Fibroblast of pulmonary artery (primary cell): ENCODE results near the gene MSANTD7.
"Not testable (repeated sequence)": the region's sequence is repeated elsewhere in the genome, so short reads cannot be mapped to it uniquely, and the experiment has no call there.

Experiments
- DNase-seq: peaks from one replicate; pipeline ENCODE4 v3.0.0-alpha.2; 2010; ENCODE audit warnings: low read depth
- H3K4me3 ChIP-seq: replicated peaks from 2 replicates; pipeline ENCODE4 v1.5.1; 2011; ENCODE audit warnings: low read depth, mild to moderate bottlenecking, control low read depth, low read length, moderate library complexity
- TF ChIP-seq, protein P1 (sequence below): IDR thresholded peaks from 2 replicates; pipeline ENCODE4 v1.5.1; 2011; ENCODE audit warnings: mild to moderate bottlenecking, control low read depth, low read length, inconsistent platforms; ENCODE audit errors: missing control alignments

The MSANTD7 gene

DNA sequence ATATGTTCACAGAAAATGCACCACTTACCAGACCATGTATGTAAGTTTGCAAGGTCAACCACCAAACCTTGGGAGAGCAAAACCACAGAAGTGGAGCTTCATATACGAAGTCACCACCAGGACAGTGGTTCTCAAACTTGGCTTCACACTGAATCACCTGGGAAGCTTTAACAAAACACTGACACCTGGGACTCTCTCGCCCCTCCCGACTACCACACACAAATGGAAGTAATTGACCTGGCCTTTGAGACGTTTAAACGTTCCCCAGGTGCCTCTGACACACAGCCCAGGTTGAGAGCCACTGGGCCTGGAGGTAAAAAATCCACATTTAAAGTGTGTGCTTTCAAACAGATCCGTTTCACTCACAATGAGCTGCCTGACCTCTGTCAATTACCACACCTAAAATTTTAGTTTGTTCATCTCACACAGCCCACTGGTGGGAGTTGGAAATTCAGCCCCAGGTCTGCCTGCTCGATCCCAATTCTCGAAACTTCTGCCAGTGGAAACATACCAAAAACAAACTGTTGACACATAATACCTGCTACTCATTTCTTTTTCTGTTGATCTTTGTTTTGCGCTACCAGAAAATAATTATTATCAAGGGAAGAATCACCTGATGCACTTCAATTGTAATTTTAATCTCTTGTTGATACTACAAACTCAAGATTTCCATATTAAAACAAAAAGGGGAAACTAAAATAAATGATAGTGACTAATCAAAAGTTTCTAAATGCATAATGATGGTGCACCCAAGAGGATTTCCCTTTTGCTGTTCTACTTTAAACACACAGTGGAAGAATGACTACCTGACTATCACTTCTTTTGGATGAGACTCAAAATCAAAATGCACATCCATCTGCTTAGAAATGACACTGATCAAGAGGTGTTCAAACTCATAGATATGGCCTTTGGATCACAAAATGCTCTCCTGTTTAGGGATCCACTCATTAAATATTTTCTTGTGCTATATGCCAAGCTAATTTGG is 26.8 kb upstream of the MSANTD7 start:
- no peak overlapping the region for H3K4me3 ChIP-seq
- TF ChIP-seq, protein P1, sequence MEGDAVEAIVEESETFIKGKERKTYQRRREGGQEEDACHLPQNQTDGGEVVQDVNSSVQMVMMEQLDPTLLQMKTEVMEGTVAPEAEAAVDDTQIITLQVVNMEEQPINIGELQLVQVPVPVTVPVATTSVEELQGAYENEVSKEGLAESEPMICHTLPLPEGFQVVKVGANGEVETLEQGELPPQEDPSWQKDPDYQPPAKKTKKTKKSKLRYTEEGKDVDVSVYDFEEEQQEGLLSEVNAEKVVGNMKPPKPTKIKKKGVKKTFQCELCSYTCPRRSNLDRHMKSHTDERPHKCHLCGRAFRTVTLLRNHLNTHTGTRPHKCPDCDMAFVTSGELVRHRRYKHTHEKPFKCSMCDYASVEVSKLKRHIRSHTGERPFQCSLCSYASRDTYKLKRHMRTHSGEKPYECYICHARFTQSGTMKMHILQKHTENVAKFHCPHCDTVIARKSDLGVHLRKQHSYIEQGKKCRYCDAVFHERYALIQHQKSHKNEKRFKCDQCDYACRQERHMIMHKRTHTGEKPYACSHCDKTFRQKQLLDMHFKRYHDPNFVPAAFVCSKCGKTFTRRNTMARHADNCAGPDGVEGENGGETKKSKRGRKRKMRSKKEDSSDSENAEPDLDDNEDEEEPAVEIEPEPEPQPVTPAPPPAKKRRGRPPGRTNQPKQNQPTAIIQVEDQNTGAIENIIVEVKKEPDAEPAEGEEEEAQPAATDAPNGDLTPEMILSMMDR: no peak
- DNase-seq: no peak

DNA sequence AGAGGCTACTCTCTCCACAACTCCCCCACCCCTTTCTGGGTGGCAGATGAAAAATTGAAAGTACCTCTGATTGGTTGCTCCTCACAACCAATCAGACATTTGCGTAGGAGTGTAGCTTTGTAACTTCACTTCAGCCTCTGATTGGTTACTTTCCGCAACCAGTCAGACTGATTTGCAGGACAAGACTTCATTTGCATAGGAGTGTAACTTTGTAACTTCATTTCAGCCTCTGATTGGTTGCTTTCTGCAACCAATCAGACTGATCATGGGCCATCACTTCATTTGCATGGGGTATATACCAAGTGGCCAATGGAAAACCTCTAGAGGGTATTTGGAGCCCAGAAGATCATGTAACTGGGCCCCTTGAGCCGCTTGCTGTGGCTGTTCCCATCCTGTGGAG is 25.8 kb upstream of the MSANTD7 start:
- TF ChIP-seq, protein P1: no peak
- no peak overlapping the region for H3K4me3 ChIP-seq
- DNase-seq: peak; percentile 3

DNA sequence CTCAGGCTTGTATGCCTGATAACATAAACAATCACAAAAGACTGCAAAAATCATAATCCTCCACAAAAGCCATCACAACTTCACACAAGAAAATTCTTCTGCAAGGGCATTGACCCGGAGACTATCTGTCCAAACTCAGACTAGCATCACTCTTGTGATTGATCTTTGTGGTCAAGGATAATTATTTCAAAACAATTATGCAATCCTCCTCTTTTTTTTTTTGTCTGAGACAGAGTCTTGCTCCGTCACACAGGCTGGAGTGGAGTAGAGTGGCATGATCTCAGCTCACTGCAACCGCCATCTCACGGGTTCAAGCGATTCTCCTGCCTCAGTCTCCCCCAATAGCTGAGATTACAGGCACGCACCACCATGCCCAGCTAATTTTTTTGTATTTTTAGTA is 22.4 kb upstream of the MSANTD7 start:
- peak; percentile 7 for DNase-seq
- H3K4me3 ChIP-seq: no peak overlapping the region
- TF ChIP-seq, protein P1: no peak

DNA sequence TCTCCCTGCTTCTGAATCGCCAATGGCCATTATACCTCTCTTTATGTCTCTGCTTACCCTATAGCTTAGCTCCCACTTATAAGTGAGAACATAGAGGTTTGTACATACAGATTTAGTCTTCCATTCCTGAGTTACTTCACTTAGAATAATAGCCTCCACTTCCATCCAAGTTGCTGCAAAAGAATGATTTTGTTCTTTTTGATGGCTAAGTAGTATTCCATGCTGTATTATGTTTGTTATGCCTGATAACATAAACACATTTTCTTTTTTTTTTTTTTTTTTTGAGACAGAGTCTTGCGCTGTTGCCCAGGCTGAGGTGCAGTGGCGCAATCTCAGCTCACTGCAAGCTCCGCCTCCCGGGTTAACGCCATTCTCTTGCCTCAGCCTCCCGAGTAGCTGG is 21.4 kb upstream of the MSANTD7 start:
- not testable (repeated sequence) for H3K4me3 ChIP-seq, DNase-seq

DNA sequence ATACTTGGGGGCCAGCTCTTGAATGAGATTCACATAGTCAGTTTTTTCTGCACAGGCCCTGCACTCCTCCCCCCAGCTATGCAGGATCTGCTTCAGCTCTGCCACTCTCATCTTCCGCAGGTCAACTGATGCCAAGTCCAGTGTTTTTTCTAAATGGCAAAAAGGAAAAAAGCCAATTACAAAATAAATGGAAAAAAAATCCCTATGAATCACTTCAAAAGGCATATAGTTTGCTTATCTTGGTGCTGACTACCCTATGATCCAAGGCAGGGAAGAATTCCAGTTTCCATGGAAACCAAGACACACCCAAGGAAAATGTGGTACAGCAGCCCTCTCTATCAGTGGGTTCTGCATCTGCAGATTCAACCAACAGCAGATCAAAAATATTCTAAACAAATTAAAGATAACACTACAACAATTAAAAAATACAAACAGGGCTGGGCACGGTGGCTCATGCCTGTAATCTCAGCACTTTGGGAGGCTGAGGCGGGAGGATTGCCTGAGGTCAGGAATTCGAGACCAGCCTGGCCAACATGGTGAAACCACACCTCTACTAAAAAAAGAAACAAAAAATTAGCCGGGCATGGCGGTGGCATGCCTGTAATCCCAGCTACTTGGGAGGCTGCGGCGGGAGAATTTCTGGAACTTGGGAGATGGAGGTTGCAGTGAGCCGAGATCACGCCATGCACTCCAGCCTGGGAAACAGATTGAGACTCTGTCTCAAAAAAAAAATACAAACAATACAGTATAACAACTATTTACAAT is 17.9 kb upstream of the MSANTD7 start:
- TF ChIP-seq, protein P1: no peak
- DNase-seq: peak; percentile 70
- H3K4me3 ChIP-seq: no peak overlapping the region

DNA sequence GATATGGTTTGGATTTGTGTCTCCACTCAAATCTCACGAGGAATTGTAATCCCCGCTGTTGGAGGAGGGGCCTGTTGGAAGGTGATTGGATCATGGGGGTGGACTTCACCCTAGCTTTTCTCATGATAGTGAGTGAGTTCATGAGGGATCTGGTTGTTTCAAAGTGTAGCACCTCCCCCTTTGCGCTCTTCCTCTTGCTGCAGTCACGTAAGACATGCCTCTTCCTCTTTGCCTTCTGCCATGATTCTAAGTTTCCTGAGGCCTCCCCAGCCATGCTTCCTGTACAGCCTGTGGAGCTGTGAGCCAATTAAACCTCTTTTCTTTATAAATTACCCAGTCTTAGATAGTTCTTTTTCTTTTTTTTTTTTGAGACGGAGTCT is 17.3 kb upstream of the MSANTD7 start:
- no peak overlapping the region for H3K4me3 ChIP-seq
- no peak for DNase-seq
- TF ChIP-seq, protein P1: no peak

DNA sequence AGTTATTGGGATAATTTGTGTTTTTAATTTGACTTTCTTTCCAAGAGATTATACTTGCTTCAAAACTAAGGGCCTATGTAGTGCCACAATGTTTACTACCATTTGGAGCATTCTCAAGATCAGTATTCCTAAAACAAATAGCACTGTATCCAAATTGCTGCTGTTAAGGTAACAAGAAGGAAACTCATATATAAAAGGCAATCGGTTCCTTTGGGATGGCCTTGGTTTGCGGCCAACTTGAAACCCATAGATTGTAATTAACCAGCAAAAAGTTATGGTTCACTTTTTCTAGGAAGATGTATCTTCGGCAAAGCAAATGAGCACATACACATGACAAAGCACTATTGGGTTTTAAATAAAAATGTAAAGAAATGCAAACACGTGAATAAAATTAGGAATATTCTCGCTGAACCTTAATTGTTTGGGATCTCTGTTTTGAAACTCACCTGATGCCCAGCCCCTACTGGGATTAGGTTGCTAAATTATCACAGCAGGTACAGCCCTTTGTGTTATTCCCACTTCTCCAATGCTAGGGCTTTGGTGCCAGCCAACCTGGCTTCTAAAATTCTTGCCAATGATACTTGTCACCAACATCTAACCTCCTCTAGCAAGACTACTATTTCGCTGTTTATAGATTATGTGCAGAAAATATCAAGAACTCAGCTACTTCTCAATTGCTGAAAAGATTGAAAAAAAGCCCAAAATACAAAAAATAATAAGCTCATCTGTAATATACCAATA is 16.3 kb upstream of the MSANTD7 start:
- DNase-seq: no peak

More for the DNA sequence above, 16.3 kb upstream of the MSANTD7 start:
- TF ChIP-seq, protein P1: no peak
- no peak overlapping the region for H3K4me3 ChIP-seq
